Prostate gland (tissue), 2 donors: ENCODE data around the gene VSIG10. TPM values are rescaled to one million over a fixed set of nuclear protein-coding genes. Genes with fewer than 3 reads are reported as not detected.
A peak's percentile ranks its signal among the peaks of the same experiment; 100 is the strongest.

ENCODE experiments used
- DNase-seq: peaks from one replicate; pipeline ENCODE4 v3.0.0-alpha.2; 2019; ENCODE audit warnings: low spot score
- H3K27ac ChIP-seq, 2 donors: fragments of 200-600 bp; sonication (generic); 2 replicates each; pipeline ENCODE4 v1.5.1; 2017 to 2019
- H3K27me3 ChIP-seq: fragments of 200-600 bp; sonication (generic); replicated peaks from 2 replicates; pipeline ENCODE4 v1.5.1; 2019; ENCODE audit not compliant: insufficient read depth
- H3K36me3 ChIP-seq, 2 donors: fragments of 200-600 bp; sonication (generic); 1 replicate in 1 of 2; 2 replicates in 1 of 2; pipeline versions ENCODE4 v1.5.1 to v1.8.1; 2017 to 2019
- H3K4me1 ChIP-seq: fragments of 200-600 bp; sonication (generic); replicated peaks from 2 replicates; pipeline ENCODE4 v1.5.1; 2019
- H3K4me3 ChIP-seq, 2 donors: fragments of 200-600 bp; sonication (generic); 2 replicates each; pipeline ENCODE4 v1.5.1; 2017 to 2019
- H3K9me3 ChIP-seq: fragments of 200-600 bp; sonication (generic); 2 replicates; pipeline ENCODE4 v1.5.1; 2017
- POLR2A ChIP-seq: fragments of 450-650 bp; IDR thresholded peaks from one replicate; pipeline ENCODE4 v1.6.1; 2016; ENCODE audit warnings: antibody characterized with exemption, mild to moderate bottlenecking
- POLR2AphosphoS5 ChIP-seq: sonication (generic); formaldehyde crosslinking; IDR thresholded peaks from one replicate; pipeline ENCODE4 v1.6.1; 2017; ENCODE audit warnings: antibody characterized with exemption
- WGBS: methylation state at CpG from one replicate; pipeline ENCODE4 v1.1.5; 2018; 5-methylcytosine and 5-hydroxymethylcytosine counted together
- intact Hi-C: fragments of 100-400 bp; cut with DNase I; formaldehyde crosslinking; loops from one replicate; pipeline ENCODE4 v1.14.2; 2022
- total RNA-seq, 2 donors: library from RNA; depleted of rRNA; stranded (reverse); fragments of >200 nt; gene quantifications; one replicate each; pipeline ENCODE4 v1.1.0, GENCODE V29; 2016
- TF ChIP-seq, protein P1 (sequence below), 4 experiments: fragments of 200-600 bp in 2 of 4; fragments of 450-650 bp in 2 of 4; sonication (generic) in 2 of 4; IDR thresholded peaks; 1 replicate in 3 of 4; 2 replicates in 1 of 4; pipeline ENCODE4 v1.5.1; 2016 to 2019; ENCODE audit warnings: antibody characterized with exemption in 4 of 4, mild to moderate bottlenecking in 2 of 4, moderate library complexity in 2 of 4

VSIG10 gene
- total RNA-seq, 2 donors from 2014 or later, result 39.8 to 49.5 TPM

DNA sequence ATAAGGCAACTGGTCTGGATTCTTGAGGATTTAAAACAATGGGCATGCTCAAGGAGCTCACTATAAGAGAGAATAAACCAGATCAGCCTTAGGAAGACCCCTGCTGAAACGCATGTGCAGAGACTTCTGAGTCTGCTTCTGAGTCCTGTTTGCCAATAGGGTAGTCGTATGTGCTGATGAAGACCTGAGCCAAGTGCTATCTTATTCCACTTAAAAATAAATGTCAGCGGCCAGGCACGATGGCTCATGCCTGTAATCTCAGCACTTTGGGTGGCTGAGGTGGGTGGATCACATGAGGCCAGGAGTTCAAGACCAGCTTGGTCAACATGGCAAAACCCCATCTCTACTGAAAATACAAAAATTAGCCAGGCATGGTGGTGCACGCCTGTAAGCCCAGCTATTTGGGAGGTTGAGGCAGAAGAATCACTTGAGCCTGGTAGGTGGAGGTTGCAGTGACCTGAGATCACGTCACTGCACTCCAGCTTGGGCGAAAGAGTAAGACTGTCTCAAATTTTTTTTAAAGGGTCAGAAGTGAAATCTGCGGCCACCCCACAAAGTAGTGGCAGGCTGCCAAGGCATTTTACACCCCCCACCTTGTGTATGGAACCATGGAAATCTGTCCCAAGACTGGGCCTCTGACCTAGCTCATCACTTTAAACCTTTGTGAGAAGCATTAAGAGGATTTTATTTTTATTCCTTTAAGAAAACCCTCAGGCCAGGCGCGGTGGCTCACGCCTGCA, 67.0 kb downstream of the VSIG10 start:
- WGBS, result 92% methylated on average over 11 of the region's 11 CpGs
- TF ChIP-seq, protein P1, sequence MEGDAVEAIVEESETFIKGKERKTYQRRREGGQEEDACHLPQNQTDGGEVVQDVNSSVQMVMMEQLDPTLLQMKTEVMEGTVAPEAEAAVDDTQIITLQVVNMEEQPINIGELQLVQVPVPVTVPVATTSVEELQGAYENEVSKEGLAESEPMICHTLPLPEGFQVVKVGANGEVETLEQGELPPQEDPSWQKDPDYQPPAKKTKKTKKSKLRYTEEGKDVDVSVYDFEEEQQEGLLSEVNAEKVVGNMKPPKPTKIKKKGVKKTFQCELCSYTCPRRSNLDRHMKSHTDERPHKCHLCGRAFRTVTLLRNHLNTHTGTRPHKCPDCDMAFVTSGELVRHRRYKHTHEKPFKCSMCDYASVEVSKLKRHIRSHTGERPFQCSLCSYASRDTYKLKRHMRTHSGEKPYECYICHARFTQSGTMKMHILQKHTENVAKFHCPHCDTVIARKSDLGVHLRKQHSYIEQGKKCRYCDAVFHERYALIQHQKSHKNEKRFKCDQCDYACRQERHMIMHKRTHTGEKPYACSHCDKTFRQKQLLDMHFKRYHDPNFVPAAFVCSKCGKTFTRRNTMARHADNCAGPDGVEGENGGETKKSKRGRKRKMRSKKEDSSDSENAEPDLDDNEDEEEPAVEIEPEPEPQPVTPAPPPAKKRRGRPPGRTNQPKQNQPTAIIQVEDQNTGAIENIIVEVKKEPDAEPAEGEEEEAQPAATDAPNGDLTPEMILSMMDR (IDR thresholded peaks at IDR 0.05), result no peak
- TF ChIP-seq POLR2AphosphoS5 (no peak), POLR2A (no peak)
- intact Hi-C loops, result loop anchor here (10.0 kb wide), 1 partner anchor 162 kb away; no protein-coding TSS in a partner anchor
- H3K27me3 ChIP-seq, result no peaks in the 10 kb centered on the region
- no peak overlapping the region for H3K27ac ChIP-seq
- DNase-seq, result no peak
- H3K9me3 ChIP-seq, result no peaks in the 10 kb centered on the region
- H3K36me3 ChIP-seq, result peaks cover 5 to 16% of the 10 kb centered on the region in 2 donors
- H3K4me1 ChIP-seq, result no peaks in the 10 kb centered on the region
- H3K4me3 ChIP-seq, result no peak overlapping the region

DNA sequence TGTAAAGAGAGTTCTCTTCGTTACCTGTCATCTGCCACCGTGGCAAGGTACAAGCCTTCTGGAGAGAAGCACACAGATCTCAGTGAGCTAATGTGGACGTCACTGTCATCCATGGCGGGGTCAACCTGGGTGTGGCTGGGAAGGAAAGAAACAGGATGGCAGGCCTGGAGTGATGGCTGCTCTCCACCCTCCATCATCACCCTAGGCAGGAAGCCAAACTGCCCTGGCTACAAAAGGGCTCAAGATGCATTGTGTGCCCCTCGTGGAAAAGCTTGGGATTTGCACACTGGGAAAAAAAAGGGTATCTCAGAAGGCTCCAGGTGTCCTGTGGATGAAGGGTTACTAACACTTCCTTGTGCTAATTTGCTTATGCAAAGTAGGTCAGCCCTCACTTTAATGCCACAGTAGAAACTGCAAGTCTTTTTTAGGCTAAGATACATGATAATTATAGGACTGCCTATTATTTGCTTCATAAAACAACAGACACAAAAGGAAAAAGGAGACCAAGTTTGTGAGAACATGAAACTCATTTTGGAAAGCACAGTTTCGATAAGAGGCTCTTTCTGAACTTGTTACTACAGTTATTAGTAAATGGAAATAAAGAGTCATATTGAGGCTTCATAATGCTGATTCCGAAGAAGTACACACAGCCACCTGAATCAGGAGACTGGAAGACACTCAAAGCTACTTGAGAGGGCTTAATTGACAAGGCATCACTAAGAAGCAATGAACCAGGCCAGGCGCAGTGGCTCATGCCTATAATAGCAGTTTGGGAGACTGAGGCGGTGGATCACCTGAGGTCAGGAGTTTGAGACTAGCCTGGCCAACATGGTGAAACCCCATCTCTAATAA, 68.4 kb downstream of the VSIG10 start:
- intact Hi-C loops, result loop anchor here (10.0 kb wide), 1 partner anchor 161 kb away; no protein-coding TSS in a partner anchor
- no peaks in the 10 kb centered on the region for H3K27me3 ChIP-seq
- H3K36me3 ChIP-seq, result peaks cover 5 to 13% of the 10 kb centered on the region in 2 donors
- H3K4me3 ChIP-seq, result no peak overlapping the region
- H3K9me3 ChIP-seq, result no peaks in the 10 kb centered on the region
- DNase-seq, result no peak
- no peak overlapping the region for H3K27ac ChIP-seq
- WGBS, result 73% methylated on average over 9 of the region's 9 CpGs
- TF ChIP-seq POLR2AphosphoS5 (no peak), POLR2A (no peak)
- H3K4me1 ChIP-seq, result no peaks in the 10 kb centered on the region

DNA sequence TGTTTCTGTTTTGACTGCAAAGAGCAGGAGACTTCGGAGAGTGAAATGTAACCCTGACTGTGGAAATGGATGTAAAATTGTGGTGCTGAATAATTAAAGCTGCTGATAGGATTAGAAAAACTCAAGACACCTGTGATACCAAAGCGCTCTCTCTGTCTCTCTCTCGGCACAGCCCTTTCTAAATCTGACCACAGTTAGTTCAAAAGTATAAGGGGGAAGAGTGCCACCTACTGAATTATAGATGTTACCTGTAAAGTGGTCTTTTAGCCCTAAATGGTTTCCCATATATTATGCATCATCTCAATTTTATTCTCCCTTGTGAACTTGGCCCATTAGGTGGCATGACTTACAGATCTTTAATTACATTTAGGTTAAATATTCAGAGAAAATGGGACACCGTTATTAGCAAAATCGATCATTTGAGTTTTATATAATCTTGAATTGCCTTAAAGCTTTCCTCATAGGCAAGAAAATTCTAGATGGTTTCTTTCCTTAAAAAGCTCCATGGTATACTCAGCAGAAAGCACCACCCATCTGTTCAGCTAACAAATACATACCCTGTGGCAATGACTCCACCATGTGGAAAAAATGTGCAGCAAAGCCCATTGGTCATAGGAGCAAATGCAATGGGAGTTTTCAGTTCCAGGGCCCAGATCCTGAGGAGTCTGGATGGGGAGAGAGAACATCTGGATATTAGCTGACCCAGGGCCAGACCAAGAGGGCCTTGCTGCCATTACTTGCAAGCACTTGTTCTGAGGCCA, 69.2 kb downstream of the VSIG10 start:
- TF ChIP-seq POLR2AphosphoS5, result no peak
- TF ChIP-seq, protein P1 (IDR thresholded peaks at IDR 0.05), result peak in 2 of 4 experiments; percentile 40 to 46
- no peak for TF ChIP-seq POLR2A
- peaks cover 5 to 13% of the 10 kb centered on the region in 2 donors for H3K36me3 ChIP-seq
- no peak overlapping the region for H3K4me3 ChIP-seq
- H3K9me3 ChIP-seq, result no peaks in the 10 kb centered on the region
- DNase-seq, result peak; percentile 26
- WGBS, result 89% methylated on average over 5 of the region's 5 CpGs
- intact Hi-C loops, result loop anchor here (10.0 kb wide), 1 partner anchor 160 kb away; no protein-coding TSS in a partner anchor
- no peaks in the 10 kb centered on the region for H3K4me1 ChIP-seq
- no peak overlapping the region for H3K27ac ChIP-seq
- no peaks in the 10 kb centered on the region for H3K27me3 ChIP-seq

DNA sequence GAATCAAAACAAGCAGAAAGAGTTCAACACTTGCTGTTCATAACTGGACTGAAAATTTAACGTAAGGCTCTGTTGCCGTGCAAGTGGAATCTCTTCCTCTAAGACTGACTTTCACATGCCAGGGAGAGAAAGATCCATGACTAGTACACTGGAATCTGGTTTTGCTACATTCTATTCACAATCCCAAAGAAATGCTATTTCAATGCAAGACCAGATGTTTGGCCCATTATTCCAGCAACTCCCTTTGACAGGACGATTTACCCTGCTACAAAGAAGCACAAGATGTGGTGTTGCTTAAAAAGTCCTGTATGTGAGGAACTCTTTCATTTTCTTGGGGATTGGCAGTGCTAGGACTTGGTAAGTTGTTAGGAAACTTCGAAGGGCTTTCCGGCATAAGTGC, 69.9 kb downstream of the VSIG10 start:
- H3K4me1 ChIP-seq, result no peaks in the 10 kb centered on the region
- H3K27ac ChIP-seq, result no peak overlapping the region
- intact Hi-C loops, result loop anchor here (10.0 kb wide), 1 partner anchor 159 kb away; no protein-coding TSS in a partner anchor
- no peaks in the 10 kb centered on the region for H3K9me3 ChIP-seq
- H3K27me3 ChIP-seq, result no peaks in the 10 kb centered on the region
- no peak for DNase-seq
- H3K36me3 ChIP-seq, result peaks cover 5 to 13% of the 10 kb centered on the region in 2 donors
- no peak overlapping the region for H3K4me3 ChIP-seq
- 79% methylated on average over 5 of the region's 5 CpGs for WGBS
- no peak for TF ChIP-seq POLR2A
- TF ChIP-seq, protein P1 (IDR thresholded peaks at IDR 0.05), result no peak
